D341Med (cell line): ENCODE results near the gene SIGLEC11.
"Not testable (repeated sequence)": the region's sequence is repeated elsewhere in the genome, so short reads cannot be mapped to it uniquely, and the experiment has no call there.

Experiments
- DNase-seq: peaks from one replicate; pipeline ENCODE4 v3.0.0; 2012; ENCODE audit warnings: low spot score

Gene SIGLEC11, protein sequence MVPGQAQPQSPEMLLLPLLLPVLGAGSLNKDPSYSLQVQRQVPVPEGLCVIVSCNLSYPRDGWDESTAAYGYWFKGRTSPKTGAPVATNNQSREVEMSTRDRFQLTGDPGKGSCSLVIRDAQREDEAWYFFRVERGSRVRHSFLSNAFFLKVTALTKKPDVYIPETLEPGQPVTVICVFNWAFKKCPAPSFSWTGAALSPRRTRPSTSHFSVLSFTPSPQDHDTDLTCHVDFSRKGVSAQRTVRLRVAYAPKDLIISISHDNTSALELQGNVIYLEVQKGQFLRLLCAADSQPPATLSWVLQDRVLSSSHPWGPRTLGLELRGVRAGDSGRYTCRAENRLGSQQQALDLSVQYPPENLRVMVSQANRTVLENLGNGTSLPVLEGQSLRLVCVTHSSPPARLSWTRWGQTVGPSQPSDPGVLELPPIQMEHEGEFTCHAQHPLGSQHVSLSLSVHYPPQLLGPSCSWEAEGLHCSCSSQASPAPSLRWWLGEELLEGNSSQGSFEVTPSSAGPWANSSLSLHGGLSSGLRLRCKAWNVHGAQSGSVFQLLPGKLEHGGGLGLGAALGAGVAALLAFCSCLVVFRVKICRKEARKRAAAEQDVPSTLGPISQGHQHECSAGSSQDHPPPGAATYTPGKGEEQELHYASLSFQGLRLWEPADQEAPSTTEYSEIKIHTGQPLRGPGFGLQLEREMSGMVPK

GRCh38 chr19:49960980-49961379 is at the start of gene SIGLEC11:
TSS of gene SIGLEC11 (minus strand) at chr19:49961172. CDS start at chr19:49961081, 91 bp downstream.
- not testable (repeated sequence) for DNase-seq

DNA sequence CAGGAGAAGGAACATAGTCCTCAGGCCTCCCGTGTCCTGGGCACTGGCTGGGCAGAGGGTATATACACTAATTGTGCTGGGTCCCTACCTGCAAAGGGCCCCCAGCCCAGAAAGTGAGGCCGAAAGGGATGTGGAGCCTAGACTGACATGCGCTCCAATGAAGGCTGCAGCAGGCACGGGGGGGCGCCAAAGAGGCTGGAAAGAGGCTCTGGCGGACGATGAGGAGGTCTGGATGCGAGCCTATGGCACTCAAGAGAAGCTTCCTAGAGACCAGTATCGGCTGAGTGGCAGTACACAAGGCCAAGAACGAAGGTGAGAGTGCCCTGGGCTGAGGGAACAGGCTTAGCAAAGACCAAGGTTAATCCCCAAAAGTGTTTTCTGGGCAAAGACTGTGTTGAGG is 47.6 kb upstream of the SIGLEC11 start:
- peak; percentile 58 for DNase-seq

DNA sequence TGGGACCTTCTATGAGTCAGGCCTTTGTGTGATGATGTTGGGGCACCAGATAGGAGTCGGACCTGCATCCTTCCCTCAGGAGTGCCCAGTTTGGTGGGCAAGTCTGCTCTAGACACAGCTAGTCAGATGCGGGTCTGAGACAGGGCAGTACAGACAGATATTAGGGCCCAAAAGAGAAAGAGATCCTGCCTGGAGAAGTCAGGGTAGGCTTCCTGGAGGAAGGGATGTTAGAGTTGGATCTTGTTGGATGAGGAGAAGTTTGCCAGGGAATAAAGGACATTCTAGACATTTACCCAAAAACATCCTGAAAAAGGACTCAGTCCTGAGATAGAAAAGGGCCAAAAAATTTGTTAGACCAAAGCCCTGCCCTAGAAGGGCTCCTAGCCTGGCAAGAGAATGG is 47.0 kb upstream of the SIGLEC11 start:
- DNase-seq, result no peak

GRCh38 chr19:50007170-50007569 is 46.2 kb upstream of the SIGLEC11 start:
- DNase-seq, result no peak

GRCh38 chr19:50005428-50005827 is 44.5 kb upstream of the SIGLEC11 start:
- DNase-seq, result no peak

GRCh38 chr19:50003810-50004419 is 42.9 kb upstream of the SIGLEC11 start:
- DNase-seq, result no peak

DNA sequence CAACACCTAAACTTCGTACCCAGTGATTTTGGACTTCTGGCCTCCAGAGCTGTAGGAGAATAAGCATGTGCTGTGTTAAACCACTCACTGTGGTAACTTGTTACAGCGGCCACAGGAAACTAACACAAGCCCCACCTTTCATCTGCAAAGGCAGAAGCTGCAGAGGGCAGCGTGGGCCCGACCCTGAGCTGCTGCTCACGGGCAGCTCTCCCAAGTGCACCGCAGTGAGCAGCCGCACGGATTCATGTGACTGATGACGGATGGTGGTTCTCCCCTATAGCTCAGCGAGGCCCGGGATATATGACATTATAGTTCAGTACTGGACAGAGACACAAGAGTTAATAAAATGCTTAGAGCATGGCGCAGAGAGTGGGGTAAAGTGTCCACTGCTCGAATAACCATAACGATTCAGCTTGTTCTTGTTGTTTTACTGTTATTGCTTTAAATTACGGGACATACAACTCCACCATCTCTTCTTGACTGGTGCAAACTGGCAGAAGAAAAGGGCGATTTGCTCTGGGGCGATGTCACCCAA is 42.3 kb upstream of the SIGLEC11 start:
- DNase-seq, result no peak

DNA sequence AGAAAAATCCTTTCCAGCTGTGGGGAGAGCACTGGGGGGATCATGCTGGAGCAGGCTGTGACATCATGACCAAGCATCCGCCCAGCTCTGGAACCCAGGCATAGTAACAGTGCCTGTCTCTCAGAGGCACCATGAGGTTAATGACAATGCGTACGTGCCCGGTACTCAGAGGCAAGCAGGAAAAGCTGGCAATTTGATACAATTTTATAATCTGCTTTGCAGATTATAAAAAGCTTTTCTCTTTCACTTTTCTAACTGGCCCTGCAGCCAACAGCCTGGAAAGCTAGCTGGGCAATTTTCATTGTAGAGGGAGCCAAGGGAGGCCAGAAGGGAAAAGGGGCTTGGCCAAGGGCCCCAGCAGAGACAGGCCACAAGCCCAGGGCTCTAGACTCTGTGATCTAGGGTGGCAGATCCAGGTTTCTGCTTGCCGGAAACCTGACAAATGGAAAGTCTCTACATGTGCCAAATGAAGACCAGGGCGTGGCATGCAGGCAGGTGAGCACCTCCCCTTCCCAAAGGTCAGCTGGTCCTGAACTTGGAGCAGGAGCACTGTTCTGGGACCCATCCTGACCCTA is 41.5 kb upstream of the SIGLEC11 start:
- peak; percentile 58 for DNase-seq

DNA sequence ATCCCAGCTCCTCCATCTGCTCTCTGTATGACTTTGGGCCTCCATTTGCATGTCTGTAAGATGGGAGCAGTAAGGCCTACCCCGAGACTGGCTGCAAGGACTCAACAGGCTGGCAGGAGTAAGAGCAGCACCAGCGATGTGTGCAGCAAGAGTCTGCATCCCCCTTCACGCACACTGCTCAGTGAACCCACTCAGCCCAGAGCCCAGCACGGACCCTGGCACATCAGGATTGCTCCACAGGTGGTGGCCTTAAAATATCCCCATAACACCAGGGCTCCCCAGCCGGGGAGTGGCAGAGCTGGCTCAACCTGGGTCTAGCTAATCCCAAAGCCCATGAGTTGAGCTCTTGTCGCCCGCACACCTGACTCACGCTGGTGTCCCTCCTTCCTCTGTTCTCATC is 40.8 kb upstream of the SIGLEC11 start:
- DNase-seq, result no peak

GRCh38 chr19:50000841-50001557 is 40.0 kb upstream of the SIGLEC11 start:
- DNase-seq, result no peak

- DNase-seq, result no peak
These were observed 39.3 kb upstream of the SIGLEC11 start for GRCh38 chr19:50000038-50000840.

GRCh38 chr19:49999371-50000010 is 38.5 kb upstream of the SIGLEC11 start:
- DNase-seq, result no peak

GRCh38 chr19:49997709-49998108 is 36.7 kb upstream of the SIGLEC11 start:
- peak; percentile 76 for DNase-seq

- DNase-seq, result no peak
These were observed 27.5 kb upstream of the SIGLEC11 start for GRCh38 chr19:49988433-49988832.

- no peak for DNase-seq
These were observed 27.0 kb upstream of the SIGLEC11 start for GRCh38 chr19:49988007-49988406.

DNA sequence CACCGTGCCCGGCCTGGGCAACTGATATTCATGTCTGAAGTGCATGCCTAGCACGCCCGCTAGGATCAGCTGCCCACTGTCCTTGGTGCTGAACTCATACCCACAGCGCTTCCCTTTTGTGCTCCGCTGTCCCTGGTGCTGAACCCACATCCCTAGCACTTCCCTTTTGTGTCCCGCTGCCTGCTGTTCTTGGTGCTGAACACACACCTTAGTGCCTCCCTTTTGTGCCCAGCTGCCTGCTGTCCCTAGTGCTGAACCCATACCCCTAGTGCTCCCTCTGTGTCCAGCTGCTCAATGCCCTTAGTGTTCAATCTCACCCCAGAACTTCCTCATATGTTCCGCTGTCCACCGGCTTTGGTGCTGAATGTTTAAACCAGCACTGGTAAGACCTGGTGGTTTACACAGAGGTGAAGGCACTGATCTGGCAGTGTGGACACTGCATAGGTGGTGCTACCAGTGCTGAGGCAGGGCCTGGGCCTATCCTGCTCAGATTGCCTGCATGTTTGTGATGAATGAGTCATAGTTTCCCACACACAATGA is 26.3 kb upstream of the SIGLEC11 start:
- no peak for DNase-seq

- no peak for DNase-seq
These were observed 25.4 kb upstream of the SIGLEC11 start for GRCh38 chr19:49986354-49986753.

- no peak for DNase-seq
These were observed 24.9 kb upstream of the SIGLEC11 start for GRCh38 chr19:49985871-49986270.

- no peak for DNase-seq
These were observed 23.5 kb upstream of the SIGLEC11 start for GRCh38 chr19:49984491-49984890.

- peak; percentile 86 for DNase-seq
These were observed 22.8 kb upstream of the SIGLEC11 start for GRCh38 chr19:49983645-49984229.
